Aorta (tissue), 5 donors: ENCODE measurements around the gene NOSIP. TPM values are rescaled to one million over a fixed set of nuclear protein-coding genes. Genes with fewer than 3 reads are reported as not detected.

Source experiments
- ATAC-seq: fragments of 200-7000 bp; cut with Tn5 transposase; one replicate; pipeline ENCODE4 v1.9.1; 2022; ENCODE audit warnings: moderate library complexity; ENCODE audit not compliant: low FRiP score
- DNase-seq, 2 donors: peaks; one replicate each; pipeline ENCODE4 v3.0.0-alpha.2; 2020
- H3K27ac ChIP-seq, 2 donors: one replicate each; pipeline ENCODE4 v1.5.1; 2013; ENCODE audit warnings: low read length in 2 of 2, mild to moderate bottlenecking in 2 of 2, moderate library complexity in 2 of 2, control low read depth in 1 of 2, inconsistent platforms in 1 of 2, low read depth in 1 of 2
- H3K27me3 ChIP-seq, 2 donors: one replicate each; pipeline ENCODE4 v1.6.1; 2013; ENCODE audit warnings: control low read depth in 1 of 2, low read length in 1 of 2, mild to moderate bottlenecking in 1 of 2, moderate library complexity in 1 of 2; ENCODE audit not compliant: insufficient read depth in 2 of 2, control insufficient read depth in 1 of 2
- H3K36me3 ChIP-seq, 2 donors: one replicate each; pipeline ENCODE4 v1.6.1; 2013; ENCODE audit warnings: control low read depth in 1 of 2, low read length in 1 of 2, mild to moderate bottlenecking in 1 of 2; ENCODE audit not compliant: insufficient read depth in 2 of 2, control insufficient read depth in 1 of 2
- H3K4me1 ChIP-seq, 2 donors: one replicate each; pipeline ENCODE4 v1.6.1; 2013; ENCODE audit warnings: low read length in 2 of 2, control low read depth in 1 of 2, mild to moderate bottlenecking in 1 of 2, moderate library complexity in 1 of 2; ENCODE audit not compliant: insufficient read depth in 2 of 2, control insufficient read depth in 1 of 2
- H3K4me3 ChIP-seq, 2 donors: one replicate each; pipeline ENCODE4 v1.5.1; 2013; ENCODE audit warnings: low read length in 2 of 2, control low read depth in 1 of 2, mild to moderate bottlenecking in 1 of 2
- H3K9me3 ChIP-seq: one replicate; pipeline ENCODE4 v1.6.1; 2013; ENCODE audit warnings: mild to moderate bottlenecking, low read length; ENCODE audit not compliant: control insufficient read depth
- WGBS, 2 donors: extraction: QIAGEN DNeasy Blood & Tissue Kit; methylation state at CpG; one replicate each; pipeline ENCODE4 v1.1.7; 2013; 5-methylcytosine and 5-hydroxymethylcytosine counted together
- intact Hi-C, 2 donors: fragments of 100-400 bp; cut with DNase I; formaldehyde crosslinking; loops; one replicate each; pipeline versions ENCODE4 v1.14.2 to v1.15.0; 2022
- polyA plus RNA-seq, 2 donors: library from polyadenylated mRNA; stranded (reverse); fragments of 200-250 nt; gene quantifications; one replicate each; pipeline ENCODE4 v1.2.3, GENCODE V29; 2013
- total RNA-seq, 2 donors: library from RNA; stranded (reverse); fragmentation: NEBNext Ultra II Directional; extraction: Animal tissue kit (Norgen Biotek cat#: 25700); gene quantifications; one replicate each; pipeline ENCODE4 v1.2.1, GENCODE V29; 2021
- donor health status: healthy with polysubstance abuse.
- donor health status: Bipolar disorder and iron deficiency.
- donor health status: DM: no; HTN: no; CAD: no.
- donor health status: DM: no; HTN: no; CAD: no.
- donor health status: DM: yes; HTN: yes; CAD: no.

The NOSIP gene
- total and polyA plus RNA-seq, 4 donors, result 38.8 to 135 (median 46.5) TPM

GRCh38 chr19:49558591-49558990 lies 21.8 kb downstream of the NOSIP start:
- WGBS, 2 donors, result 85 to 86% methylated on average over 7 of the region's 7 CpGs
- Histone ChIP-seq H3K27me3 (no peaks in the 10 kb centered on the region), H3K4me3 (no peak overlapping the region), H3K4me1 (no peaks in the 10 kb centered on the region), H3K9me3 (no peaks in the 10 kb centered on the region), H3K36me3 (peaks cover 0 to 6% of the 10 kb centered on the region in 2 donors), H3K27ac (no peak overlapping the region)
- DNase-seq, result no peak
- intact Hi-C loops, result no loop called here
- ATAC-seq, result no peak

- Histone ChIP-seq H3K27ac (no peak overlapping the region), H3K36me3 (peaks cover 0 to 6% of the 10 kb centered on the region in 2 donors), H3K27me3 (no peaks in the 10 kb centered on the region), H3K4me1 (no peaks in the 10 kb centered on the region), H3K4me3 (no peak overlapping the region), H3K9me3 (no peaks in the 10 kb centered on the region)
- WGBS, 2 donors, result 88 to 90% methylated on average over 18 of the region's 18 CpGs
- DNase-seq (no peak), ATAC-seq (no peak)
- intact Hi-C loops, result no loop called here
These were observed 22.6 kb downstream of the NOSIP start for GRCh38 chr19:49557641-49558325.

- 78% methylated on average over 63 to 66 of the region's 66 CpGs for WGBS, 2 donors
- ATAC-seq (peak; percentile 44), DNase-seq (no peak)
- H3K4me3 ChIP-seq, result no peak overlapping the region
- H3K27ac ChIP-seq, result no peak overlapping the region
- intact Hi-C loops, result no loop called here
- no peaks in the 10 kb centered on the region for H3K9me3 ChIP-seq
- H3K36me3 ChIP-seq, result peaks cover 0 to 6% of the 10 kb centered on the region in 2 donors
- no peaks in the 10 kb centered on the region for H3K27me3 ChIP-seq
- H3K4me1 ChIP-seq, result no peaks in the 10 kb centered on the region
These were observed 23.7 kb downstream of the NOSIP start for GRCh38 chr19:49556412-49557398.

- H3K4me3 ChIP-seq, result no peak overlapping the region
- peaks cover 0 to 6% of the 10 kb centered on the region in 2 donors for H3K36me3 ChIP-seq
- ATAC-seq (peak; percentile 64), DNase-seq (peak; percentile 64 to 86)
- H3K27me3 ChIP-seq, result no peaks in the 10 kb centered on the region
- no peaks in the 10 kb centered on the region for H3K4me1 ChIP-seq
- no peak overlapping the region for H3K27ac ChIP-seq
- WGBS, 2 donors, result 82 to 89% methylated on average over 39 to 52 of the region's 53 CpGs
- no peaks in the 10 kb centered on the region for H3K9me3 ChIP-seq
- intact Hi-C loops, result no loop called here
These were observed 24.6 kb downstream of the NOSIP start for GRCh38 chr19:49555600-49556411.

- ATAC-seq, result peak; percentile 36
- Histone ChIP-seq H3K9me3 (no peaks in the 10 kb centered on the region), H3K36me3 (peaks cover 0 to 6% of the 10 kb centered on the region in 2 donors), H3K27me3 (no peaks in the 10 kb centered on the region), H3K4me1 (no peaks in the 10 kb centered on the region), H3K4me3 (no peak overlapping the region), H3K27ac (no peak overlapping the region)
- no peak for DNase-seq
- 85 to 87% methylated on average over 17 of the region's 17 CpGs for WGBS, 2 donors
- intact Hi-C loops, result no loop called here
These were observed 25.6 kb downstream of the NOSIP start for GRCh38 chr19:49554701-49555181.

GRCh38 chr19:49553451-49554271 lies 26.7 kb downstream of the NOSIP start:
- H3K27ac ChIP-seq, result no peak overlapping the region
- DNase-seq, result no peak
- H3K27me3 ChIP-seq, result no peaks in the 10 kb centered on the region
- H3K4me1 ChIP-seq, result no peaks in the 10 kb centered on the region
- intact Hi-C loops, result no loop called here
- no peak overlapping the region for H3K4me3 ChIP-seq
- H3K36me3 ChIP-seq, result peaks cover 0 to 4% of the 10 kb centered on the region in 2 donors
- 69 to 70% methylated on average over 10 of the region's 10 CpGs for WGBS, 2 donors
- ATAC-seq, result no peak
- no peaks in the 10 kb centered on the region for H3K9me3 ChIP-seq

- no peak for ATAC-seq
- Histone ChIP-seq H3K36me3 (peaks cover 0 to 2% of the 10 kb centered on the region in 2 donors), H3K27me3 (no peaks in the 10 kb centered on the region), H3K9me3 (no peaks in the 10 kb centered on the region), H3K27ac (no peak overlapping the region), H3K4me1 (no peaks in the 10 kb centered on the region), H3K4me3 (no peak overlapping the region)
- DNase-seq, result no peak
- 89 to 91% methylated on average over 11 of the region's 11 CpGs for WGBS, 2 donors
- intact Hi-C loops, result no loop called here
These were observed 27.6 kb downstream of the NOSIP start for GRCh38 chr19:49552749-49553148.
